BLaER1 treated with 17β-estradiol and CSF1 and Interleukin-3, amounts not matched to agents 10 nM and 100 nM (cell line): ENCODE results near the gene PLPPR2.
"Not testable (repeated sequence)": the region's sequence is repeated elsewhere in the genome, so short reads cannot be mapped to it uniquely, and the experiment has no call there.

Experiments
- H3K27ac ChIP-seq, 11 experiments: shearing (Covaris generic); formaldehyde crosslinking; 2 replicates each; pipeline ENCODE4 v1.8.1; 2022
- H3K27me3 ChIP-seq, 11 experiments: shearing (Covaris generic); formaldehyde crosslinking; 2 replicates each; pipeline ENCODE4 v1.8.1; 2022
- H3K36me3 ChIP-seq, 11 experiments: shearing (Covaris generic); formaldehyde crosslinking; 2 replicates each; pipeline ENCODE4 v1.8.1; 2022
- H3K4me1 ChIP-seq, 10 experiments: shearing (Covaris generic); formaldehyde crosslinking; 2 replicates each; pipeline ENCODE4 v1.8.1; 2022
- H3K4me2 ChIP-seq, 11 experiments: shearing (Covaris generic); formaldehyde crosslinking; 2 replicates each; pipeline ENCODE4 v1.8.1; 2022
- H3K4me3 ChIP-seq, 10 experiments: shearing (Covaris generic); formaldehyde crosslinking; 2 replicates each; pipeline ENCODE4 v1.8.1; 2022
- H3K9ac ChIP-seq, 11 experiments: shearing (Covaris generic); formaldehyde crosslinking; 2 replicates each; pipeline ENCODE4 v1.8.1; 2022
- H3K9me3 ChIP-seq, 11 experiments: shearing (Covaris generic); formaldehyde crosslinking; replicated peaks in 1 of 11; 2 replicates each; pipeline ENCODE4 v1.8.1; 2022
- H4K20me1 ChIP-seq, 11 experiments: shearing (Covaris generic); formaldehyde crosslinking; 2 replicates each; pipeline ENCODE4 v1.8.1; 2022
- Cebpa-rat ChIP-seq, 11 experiments: shearing (Covaris generic); IDR thresholded peaks; 2 replicates each; pipeline ENCODE4 v1.8.1; 2022

PLPPR2 gene

DNA sequence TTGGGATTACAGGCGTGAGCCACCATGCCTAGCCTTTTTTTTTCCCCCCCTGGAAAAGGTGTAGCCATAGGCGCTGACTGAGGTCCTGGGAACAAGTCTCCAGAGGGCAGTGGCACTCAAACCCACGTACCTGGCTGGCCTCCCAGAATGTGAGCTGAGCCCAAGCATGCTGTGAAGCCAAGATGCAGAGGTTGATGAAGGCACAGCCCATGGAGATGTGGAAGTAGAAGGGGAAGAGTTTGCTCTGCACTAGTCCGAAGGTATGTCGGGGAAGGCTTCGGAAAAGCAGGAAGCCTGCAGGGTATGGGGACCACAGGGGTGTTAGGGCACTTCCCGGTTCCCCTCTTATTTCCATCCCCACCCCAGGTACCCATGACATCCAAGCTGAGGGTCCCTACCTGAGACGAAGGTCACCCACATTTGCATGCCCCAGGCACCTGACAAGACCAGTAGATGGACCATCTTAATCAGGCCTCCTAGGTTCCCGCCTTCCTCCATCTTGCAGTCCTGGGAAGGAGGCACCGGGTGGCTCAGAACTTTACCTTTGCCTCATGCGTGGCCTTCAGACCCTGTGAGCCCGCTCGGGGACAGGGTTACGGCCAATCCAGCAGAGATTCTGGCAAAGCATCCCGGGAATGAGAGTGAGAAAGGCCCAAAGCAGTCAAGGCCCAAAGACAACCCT lies 10.0 kb upstream of the PLPPR2 start:
- Histone ChIP-seq H3K36me3 (peaks cover 4 to 33% (median 16%) of the 10 kb centered on the region in 11 experiments; a peak in 20 of 22 replicates), H3K4me3 (peak overlapping the region; percentile 72 to 89 (median 80)), H3K9ac (peak overlapping the region; percentile 77 to 92 (median 88)), H3K4me2 (peak overlapping the region; percentile 89 to 98 (median 96)), H3K27ac (peak overlapping the region in 10 of 11 experiments; percentile 81 to 93 (median 88); a peak in 19 of 22 replicates), H3K4me1 (peaks cover 34 to 52% (median 48%) of the 10 kb centered on the region in 10 experiments), H3K27me3 (no peaks in the 10 kb centered on the region), H3K9me3 (peaks cover 4 to 19% (median 11%) of the 10 kb centered on the region in 11 experiments; a peak in 19 of 22 replicates), H4K20me1 (no peaks in the 10 kb centered on the region)
- TF ChIP-seq Cebpa-rat (IDR thresholded peaks at IDR 0.05): no peak

GRCh38 chr19:11346104-11346940 lies 8.9 kb upstream of the PLPPR2 start, which contains the start of the genes CCDC159 and TMEM205:
Gene CCDC159, plus strand, starts transcription at chr19:11346519. Its CDS starts 88 bp downstream, at chr19:11346607.
Gene TMEM205, minus strand, starts transcription at chr19:11346268. Its CDS starts 649 bp downstream, at chr19:11345619.
- peak within 1 kb of the TSS; percentile 89 to 98 (median 96) for H3K4me2 ChIP-seq
- H3K9me3 ChIP-seq: peaks cover 4 to 18% (median 9%) of the 10 kb centered on the region in 11 experiments; a peak in 19 of 22 replicates
- H3K36me3 ChIP-seq: peaks cover 4 to 29% (median 14%) of the 10 kb centered on the region in 11 experiments; a peak in 20 of 22 replicates
- H3K27me3 ChIP-seq: no peaks in the 10 kb centered on the region
- H3K27ac ChIP-seq: peak within 1 kb of the TSS; percentile 60 to 93 (median 86); a peak in 21 of 22 replicates
- peak within 1 kb of the TSS; percentile 77 to 92 (median 88) for H3K9ac ChIP-seq
- peak within 1 kb of the TSS; percentile 72 to 89 (median 80) for H3K4me3 ChIP-seq
- H4K20me1 ChIP-seq: no peaks in the 10 kb centered on the region
- peaks cover 38 to 55% (median 48%) of the 10 kb centered on the region in 10 experiments for H3K4me1 ChIP-seq
- TF ChIP-seq Cebpa-rat (IDR thresholded peaks at IDR 0.05): peak in 8 of 11 experiments; percentile 48 to 90 (median 73); a peak in 13 of 22 replicates

DNA sequence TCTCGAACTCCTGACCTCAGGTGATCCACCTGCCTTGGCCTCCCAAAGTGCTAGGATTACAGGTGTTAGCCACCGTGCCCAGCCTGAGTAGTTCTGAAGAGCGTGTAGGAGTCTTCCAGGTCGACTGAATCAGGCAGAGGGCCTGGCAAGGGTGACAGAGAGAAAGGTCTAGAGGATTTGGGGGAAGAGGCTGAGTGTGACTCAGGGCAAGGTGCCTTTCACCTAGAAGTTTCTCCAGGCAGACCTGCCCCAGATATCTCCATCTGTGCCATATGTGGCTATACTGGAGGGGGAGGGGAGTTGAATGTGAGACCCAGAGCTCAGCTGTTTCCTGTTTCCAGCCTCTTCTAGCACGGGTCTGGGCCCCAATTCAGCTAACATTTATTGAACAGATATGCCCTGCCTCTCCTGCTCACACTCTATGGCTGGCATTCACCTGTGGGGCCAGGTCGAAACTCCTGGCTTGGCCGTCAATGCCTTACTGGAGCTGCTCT lies 7.6 kb upstream of the PLPPR2 start:
- peak overlapping the region in 9 of 11 experiments; percentile 43 to 93 (median 86); a peak in 15 of 22 replicates for H3K27ac ChIP-seq
- peaks cover 0 to 18% (median 4%) of the 10 kb centered on the region in 11 experiments; a peak in 11 of 22 replicates for H3K36me3 ChIP-seq
- no peak overlapping the region for H3K4me3 ChIP-seq
- H3K9me3 ChIP-seq: peaks cover 4 to 13% (median 9%) of the 10 kb centered on the region in 11 experiments; a peak in 19 of 22 replicates
- no peaks in the 10 kb centered on the region for H3K27me3 ChIP-seq
- H3K4me2 ChIP-seq: peak overlapping the region; percentile 73 to 97 (median 82); a peak in 20 of 22 replicates
- H3K4me1 ChIP-seq: peaks cover 38 to 53% (median 47%) of the 10 kb centered on the region in 10 experiments
- no peak for TF ChIP-seq Cebpa-rat (IDR thresholded peaks at IDR 0.05)
- H4K20me1 ChIP-seq: no peaks in the 10 kb centered on the region
- H3K9ac ChIP-seq: peak overlapping the region in 6 of 11 experiments; percentile 78 to 90 (median 88); a peak in 7 of 22 replicates

- Histone ChIP-seq H3K27me3 (no peaks in the 10 kb centered on the region), H3K4me2 (no peak overlapping the region), H3K27ac (0 out of 22 replicates have a peak overlapping the region, but pooled peaks of 1 of the 11 experiments have one; percentile 93), H3K9ac (no peak overlapping the region), H3K9me3 (peaks cover 4 to 13% (median 9%) of the 10 kb centered on the region in 11 experiments; a peak in 19 of 22 replicates), H3K4me3 (no peak overlapping the region), H4K20me1 (no peaks in the 10 kb centered on the region), H3K36me3 (peaks cover 0 to 7% (median 0%) of the 10 kb centered on the region in 11 experiments; a peak in 3 of 22 replicates), H3K4me1 (peaks cover 28 to 40% (median 33%) of the 10 kb centered on the region in 10 experiments)
- TF ChIP-seq Cebpa-rat (IDR thresholded peaks at IDR 0.05): no peak
These were observed 6.1 kb upstream of the PLPPR2 start for GRCh38 chr19:11349171-11349570.

GRCh38 chr19:11354102-11354501 lies 1.1 kb upstream of the PLPPR2 start:
- H4K20me1 ChIP-seq: peaks cover 0 to 25% (median 0%) of the 10 kb centered on the region in 11 experiments; a peak in 8 of 22 replicates
- H3K4me1 ChIP-seq: peaks cover 11 to 29% (median 18%) of the 10 kb centered on the region in 10 experiments; a peak in 18 of 20 replicates
- H3K4me3 ChIP-seq, H3K9me3 ChIP-seq, H3K4me2 ChIP-seq, H3K9ac ChIP-seq, H3K27ac ChIP-seq, H3K27me3 ChIP-seq: not testable (repeated sequence)
- peaks cover 0 to 13% (median 0%) of the 10 kb centered on the region in 11 experiments; a peak in 5 of 22 replicates for H3K36me3 ChIP-seq

- H3K36me3 ChIP-seq: peaks cover 0 to 27% (median 2%) of the 10 kb centered on the region in 11 experiments; a peak in 10 of 22 replicates
- H3K4me1 ChIP-seq: peaks cover 10 to 26% (median 18%) of the 10 kb centered on the region in 10 experiments; a peak in 18 of 20 replicates
These were observed 804 bp downstream of the PLPPR2 start for GRCh38 chr19:11356074-11356397.

GRCh38 chr19:11356676-11357550 lies 1.7 kb downstream of the PLPPR2 start:
- TF ChIP-seq Cebpa-rat (IDR thresholded peaks at IDR 0.05): no peak
- H3K9me3 ChIP-seq: no peaks in the 10 kb centered on the region
- H3K4me2 ChIP-seq: peak overlapping the region in 10 of 11 experiments; percentile 76 to 98 (median 88); a peak in 14 of 22 replicates
- H4K20me1 ChIP-seq: peaks cover 0 to 39% (median 0%) of the 10 kb centered on the region in 11 experiments; a peak in 9 of 22 replicates
- H3K9ac ChIP-seq: no peak overlapping the region
- H3K27me3 ChIP-seq: no peaks in the 10 kb centered on the region
- peaks cover 6 to 25% (median 18%) of the 10 kb centered on the region in 10 experiments; a peak in 18 of 20 replicates for H3K4me1 ChIP-seq
- peak overlapping the region in 3 of 10 experiments; percentile 51 to 73 (median 65); a peak in 5 of 20 replicates for H3K4me3 ChIP-seq
- H3K27ac ChIP-seq: no peak overlapping the region
- peaks cover 0 to 35% (median 11%) of the 10 kb centered on the region in 11 experiments; a peak in 10 of 22 replicates for H3K36me3 ChIP-seq

More at GRCh38 chr19:11356074-11356397, 804 bp downstream of the PLPPR2 start:
- Histone ChIP-seq H3K9me3 (no peaks in the 10 kb centered on the region), H3K4me2 (peak overlapping the region; percentile 76 to 98 (median 87)), H3K9ac (peak overlapping the region in 9 of 11 experiments; percentile 70 to 80 (median 76); a peak in 16 of 22 replicates), H3K27ac (peak overlapping the region in 2 of 11 experiments; percentile 80 to 81; a peak in 5 of 22 replicates), H3K4me3 (peak overlapping the region; percentile 50 to 73 (median 60); a peak in 17 of 20 replicates), H4K20me1 (peaks cover 0 to 31% (median 0%) of the 10 kb centered on the region in 11 experiments; a peak in 8 of 22 replicates), H3K27me3 (no peaks in the 10 kb centered on the region)
- TF ChIP-seq Cebpa-rat (IDR thresholded peaks at IDR 0.05): no peak
